ENCODE measurements around the gene KRTAP5-2. TPM values are rescaled to one million over a fixed set of nuclear protein-coding genes. Genes with fewer than 3 reads are reported as not detected.

Gene KRTAP5-2
- total RNA-seq: not detected in 2 replicates

GRCh38 chr11:1597994-1598380 is at the start of gene KRTAP5-2:
Gene KRTAP5-2, minus strand, starts transcription at chr11:1598294. Its CDS starts 44 bp downstream, at chr11:1598250.

GRCh38 chr11:1629326-1630185 is 31.5 kb upstream of the KRTAP5-2 start, which contains the start of gene KRTAP5-5:
Gene KRTAP5-5, plus strand, starts transcription at chr11:1629775. Its CDS starts 66 bp downstream, at chr11:1629841.

GRCh38 chr11:1622086-1622485 is 24.0 kb upstream of the KRTAP5-2 start, which contains the start of gene KRTAP5-4:
Gene KRTAP5-4, minus strand, starts transcription at chr11:1622138. Its CDS starts 45 bp downstream, at chr11:1622093.

GRCh38 chr11:1608363-1608762 is 10.3 kb upstream of the KRTAP5-2 start, which contains the start of gene KRTAP5-3:
Gene KRTAP5-3, minus strand, starts transcription at chr11:1608463. Its CDS starts 78 bp downstream, at chr11:1608385.

GRCh38 chr11:1584661-1585370 is 13.3 kb downstream of the KRTAP5-2 start, which contains the start of gene KRTAP5-1:
Gene KRTAP5-1, minus strand, starts transcription at chr11:1585283. Its CDS starts 34 bp downstream, at chr11:1585249.

GRCh38 chr11:1572197-1573076 is 25.7 kb downstream of the KRTAP5-2 start, which contains the start of gene DUSP8:
Gene DUSP8, minus strand, starts transcription at chr11:1572271. Its CDS starts 6,445 bp downstream, at chr11:1565826.

Other genes with a start within 250 kb of the KRTAP5-2 start
- gene BRSK2, start 208.4 kb downstream of the KRTAP5-2 start, total RNA-seq: 0.46 and 1.1 TPM in 2 replicates
- 25.5 and 31.0 TPM in 2 replicates for gene MOB2, start 111.5 kb downstream of the KRTAP5-2 start, total RNA-seq
- 0.78 and 1.2 TPM in 2 replicates for gene DUSP8, start 26.0 kb downstream of the KRTAP5-2 start, total RNA-seq
- gene KRTAP5-1, start 13.0 kb downstream of the KRTAP5-2 start, total RNA-seq: not detected in 2 replicates
- gene KRTAP5-3, start 10.2 kb upstream of the KRTAP5-2 start, total RNA-seq: not detected in 2 replicates
- gene KRTAP5-4, start 23.8 kb upstream of the KRTAP5-2 start, total RNA-seq: not detected in 2 replicates
- not detected in 2 replicates for gene KRTAP5-5, start 31.5 kb upstream of the KRTAP5-2 start, total RNA-seq
- gene KRTAP5-6, start 98.9 kb upstream of the KRTAP5-2 start, total RNA-seq: not detected in 2 replicates
- gene IFITM10, start 152.3 kb upstream of the KRTAP5-2 start, total RNA-seq: 1.9 and 2.7 TPM in 2 replicates
- 782 and 876 TPM in 2 replicates for gene CTSD, start 165.6 kb upstream of the KRTAP5-2 start, total RNA-seq
- 0.07 TPM in 2 replicates for gene SYT8, start 236.7 kb upstream of the KRTAP5-2 start, total RNA-seq
- not detected in 2 replicates for gene TNNI2, start 240.7 kb upstream of the KRTAP5-2 start, total RNA-seq